Activated CD4-positive, alpha-beta T cell treated with anti-CD3 and anti-CD28 coated beads, Interleukin-2, amount 10 ng/mL, durations not matched to agents 7 days and 5 days (primary cell): ENCODE data around the gene CDK1. TPM values are rescaled to one million over a fixed set of nuclear protein-coding genes. Genes with fewer than 3 reads are reported as not detected.

Source experiments
- CTCF ChIA-PET: fragments of 350-600 bp; sonication (Branson Sonifier 250); formaldehyde crosslinking; loops from one replicate; lab custom pipeline; 2021; ENCODE audit warnings: antibody characterized with exemption; lab: Charles Lee
- POLR2A ChIA-PET: fragments of 350-600 bp; sonication (Branson Sonifier 250); formaldehyde crosslinking; loops from one replicate; lab custom pipeline; 2021; ENCODE audit warnings: antibody characterized with exemption; lab: Charles Lee
- DNase-seq: peaks from one replicate; pipeline ENCODE4 v3.0.0-alpha.2; 2020
- H3K27ac Mint-ChIP-seq: one replicate; pipeline ENCODE4 v1.8.0; 2021; ENCODE audit warnings: mild to moderate bottlenecking, moderate library complexity, mixed read lengths
- H3K27me3 Mint-ChIP-seq: one replicate; pipeline ENCODE4 v1.8.0; 2021; ENCODE audit warnings: mixed read lengths
- H3K36me3 Mint-ChIP-seq: one replicate; pipeline ENCODE4 v1.8.0; 2021; ENCODE audit warnings: low read depth, mixed read lengths
- H3K4me1 Mint-ChIP-seq: one replicate; pipeline ENCODE4 v1.8.0; 2021; ENCODE audit warnings: mixed read lengths
- H3K4me3 Mint-ChIP-seq: one replicate; pipeline ENCODE4 v1.8.0; 2021; ENCODE audit warnings: mild to moderate bottlenecking, moderate library complexity, mixed read lengths
- H3K9me3 Mint-ChIP-seq: one replicate; pipeline ENCODE4 v1.8.0; 2021; ENCODE audit warnings: mixed read lengths
- total RNA-seq, 2 experiments: library from RNA; stranded (reverse); gene quantifications; one replicate each; pipeline ENCODE4 v1.2.3, GENCODE V29; 2021

The CDK1 gene
- total RNA-seq, 2 experiments from 2014 or later = 127 to 132 TPM

- POLR2A ChIA-PET = interaction anchor here (0.7 kb wide), 1 partner anchor 30 kb away, joined by 4 read pairs; the partner anchor contains the start of gene CDK1
- H3K27me3 Mint-ChIP-seq = peaks cover 3% of the 10 kb centered on the region
These were observed 30.3 kb upstream of the CDK1 start for GRCh38 chr10:60747817-60748469.

GRCh38 chr10:60753152-60753551 is 25.1 kb upstream of the CDK1 start:
- Mint-ChIP-seq H3K36me3 (no peaks in the 10 kb centered on the region), H3K9me3 (no peaks in the 10 kb centered on the region), H3K4me3 (no peak overlapping the region), H3K27me3 (peaks cover 10% of the 10 kb centered on the region), H3K4me1 (no peaks in the 10 kb centered on the region), H3K27ac (no peak overlapping the region)
- ChIA-PET CTCF (no interaction called here), POLR2A (no interaction called here)
- DNase-seq = no peak

More at GRCh38 chr10:60747817-60748469, 30.3 kb upstream of the CDK1 start:
- Mint-ChIP-seq H3K9me3 (no peaks in the 10 kb centered on the region), H3K4me3 (no peak overlapping the region), H3K27ac (no peak overlapping the region), H3K36me3 (no peaks in the 10 kb centered on the region), H3K4me1 (no peaks in the 10 kb centered on the region)
- CTCF ChIA-PET = no interaction called here
- DNase-seq = no peak

GRCh38 chr10:60753817-60754216 is 24.5 kb upstream of the CDK1 start:
- POLR2A ChIA-PET = no interaction called here
- H3K4me1 Mint-ChIP-seq = no peaks in the 10 kb centered on the region
- no peaks in the 10 kb centered on the region for H3K36me3 Mint-ChIP-seq
- no peak for DNase-seq
- H3K4me3 Mint-ChIP-seq = no peak overlapping the region
- H3K27me3 Mint-ChIP-seq = peaks cover 7% of the 10 kb centered on the region
- CTCF ChIA-PET = no interaction called here
- no peak overlapping the region for H3K27ac Mint-ChIP-seq
- no peaks in the 10 kb centered on the region for H3K9me3 Mint-ChIP-seq

- Mint-ChIP-seq H3K4me1 (no peaks in the 10 kb centered on the region), H3K36me3 (no peaks in the 10 kb centered on the region), H3K4me3 (no peak overlapping the region), H3K27ac (no peak overlapping the region), H3K9me3 (no peaks in the 10 kb centered on the region), H3K27me3 (peaks cover 7% of the 10 kb centered on the region)
- CTCF ChIA-PET = interaction anchor here (1.2 kb wide), 1 partner anchor 19 kb away, joined by 3 read pairs; no protein-coding TSS in a partner anchor
- DNase-seq = no peak
- POLR2A ChIA-PET = no interaction called here
These were observed 20.8 kb upstream of the CDK1 start for GRCh38 chr10:60757420-60757895.

- H3K4me3 Mint-ChIP-seq = no peak overlapping the region
- H3K4me1 Mint-ChIP-seq = no peaks in the 10 kb centered on the region
- ChIA-PET CTCF (no interaction called here), POLR2A (no interaction called here)
- H3K36me3 Mint-ChIP-seq = no peaks in the 10 kb centered on the region
- peaks cover 7% of the 10 kb centered on the region for H3K27me3 Mint-ChIP-seq
- H3K9me3 Mint-ChIP-seq = no peaks in the 10 kb centered on the region
- DNase-seq = no peak
- H3K27ac Mint-ChIP-seq = no peak overlapping the region
These were observed 19.1 kb upstream of the CDK1 start for GRCh38 chr10:60759181-60759580.

GRCh38 chr10:60760711-60761210 is 17.5 kb upstream of the CDK1 start:
- CTCF ChIA-PET = no interaction called here
- H3K4me1 Mint-ChIP-seq = no peaks in the 10 kb centered on the region
- no peak overlapping the region for H3K4me3 Mint-ChIP-seq
- POLR2A ChIA-PET = no interaction called here
- no peak overlapping the region for H3K27ac Mint-ChIP-seq
- peaks cover 2% of the 10 kb centered on the region for H3K9me3 Mint-ChIP-seq
- H3K36me3 Mint-ChIP-seq = peaks cover 3% of the 10 kb centered on the region
- peaks cover 7% of the 10 kb centered on the region for H3K27me3 Mint-ChIP-seq
- DNase-seq = no peak

- H3K27ac Mint-ChIP-seq = no peak overlapping the region
- peaks cover 9% of the 10 kb centered on the region for H3K4me1 Mint-ChIP-seq
- H3K27me3 Mint-ChIP-seq = no peaks in the 10 kb centered on the region
- no peak for DNase-seq
- no peak overlapping the region for H3K4me3 Mint-ChIP-seq
- ChIA-PET POLR2A (no interaction called here), CTCF (no interaction called here)
- H3K9me3 Mint-ChIP-seq = peaks cover 2% of the 10 kb centered on the region
- H3K36me3 Mint-ChIP-seq = peaks cover 3% of the 10 kb centered on the region
These were observed 15.7 kb upstream of the CDK1 start for GRCh38 chr10:60762554-60762953.

GRCh38 chr10:60767424-60767823 is 10.9 kb upstream of the CDK1 start:
- ChIA-PET POLR2A (no interaction called here), CTCF (interaction anchor here (1.9 kb wide), 1 partner anchor 11 kb away, joined by 6 read pairs; the partner anchor contains the start of gene CDK1)
- Mint-ChIP-seq H3K9me3 (peaks cover 2% of the 10 kb centered on the region), H3K36me3 (peaks cover 3% of the 10 kb centered on the region), H3K27ac (peak overlapping the region; percentile 21), H3K4me3 (no peak overlapping the region), H3K4me1 (peaks cover 20% of the 10 kb centered on the region), H3K27me3 (no peaks in the 10 kb centered on the region)
- no peak for DNase-seq

- DNase-seq = no peak
- Mint-ChIP-seq H3K4me1 (peaks cover 20% of the 10 kb centered on the region), H3K4me3 (no peak overlapping the region), H3K27me3 (no peaks in the 10 kb centered on the region), H3K9me3 (peaks cover 2% of the 10 kb centered on the region), H3K36me3 (peaks cover 3% of the 10 kb centered on the region), H3K27ac (no peak overlapping the region)
- CTCF ChIA-PET = interaction anchor here (0.6 to 1.9 kb wide), 6 partner anchors 9 to 514 kb away, joined by 3 to 6 read pairs (median 3); partner anchors contain the start of gene CDK1
- POLR2A ChIA-PET = interaction anchor here (0.6 kb wide), 1 partner anchor 658 kb away, joined by 3 read pairs; no protein-coding TSS in a partner anchor
These were observed 8.9 kb upstream of the CDK1 start for GRCh38 chr10:60769406-60769805.

- no peaks in the 10 kb centered on the region for H3K9me3 Mint-ChIP-seq
- ChIA-PET POLR2A (interaction anchor here (0.6 to 0.8 kb wide), 5 partner anchors 14 to 541 kb away, joined by 3 read pairs; no protein-coding TSS in a partner anchor), CTCF (interaction anchor here (0.9 to 1.1 kb wide), 4 partner anchors 9 to 49 kb away, joined by 4 to 6 read pairs (median 4); no protein-coding TSS in a partner anchor)
- H3K36me3 Mint-ChIP-seq = peaks cover 32% of the 10 kb centered on the region
- H3K27me3 Mint-ChIP-seq = no peaks in the 10 kb centered on the region
- peaks cover 35% of the 10 kb centered on the region for H3K4me1 Mint-ChIP-seq
- peak overlapping the region; percentile 100 for H3K27ac Mint-ChIP-seq
- DNase-seq = no peak
- peak overlapping the region; percentile 100 for H3K4me3 Mint-ChIP-seq
These were observed 523 bp upstream of the CDK1 start for GRCh38 chr10:60777696-60778213.

GRCh38 chr10:60778971-60779796 is 906 bp downstream of the CDK1 start:
- POLR2A ChIA-PET = no interaction called here
- H3K27ac Mint-ChIP-seq = peak overlapping the region; percentile 100
- peaks cover 43% of the 10 kb centered on the region for H3K36me3 Mint-ChIP-seq
- H3K4me3 Mint-ChIP-seq = peak overlapping the region; percentile 100
- CTCF ChIA-PET = no interaction called here
- H3K27me3 Mint-ChIP-seq = no peaks in the 10 kb centered on the region
- no peaks in the 10 kb centered on the region for H3K9me3 Mint-ChIP-seq
- H3K4me1 Mint-ChIP-seq = peaks cover 47% of the 10 kb centered on the region
- no peak for DNase-seq

GRCh38 chr10:60781661-60782060 is 3.4 kb downstream of the CDK1 start:
- ChIA-PET POLR2A (no interaction called here), CTCF (no interaction called here)
- Mint-ChIP-seq H3K4me1 (peaks cover 69% of the 10 kb centered on the region), H3K4me3 (peak overlapping the region; percentile 46), H3K27ac (peak overlapping the region; percentile 62), H3K9me3 (no peaks in the 10 kb centered on the region), H3K36me3 (peaks cover 64% of the 10 kb centered on the region), H3K27me3 (no peaks in the 10 kb centered on the region)
- DNase-seq = no peak
